ENCODE measurements around the gene SMIM23.

Gene SMIM23

DNA sequence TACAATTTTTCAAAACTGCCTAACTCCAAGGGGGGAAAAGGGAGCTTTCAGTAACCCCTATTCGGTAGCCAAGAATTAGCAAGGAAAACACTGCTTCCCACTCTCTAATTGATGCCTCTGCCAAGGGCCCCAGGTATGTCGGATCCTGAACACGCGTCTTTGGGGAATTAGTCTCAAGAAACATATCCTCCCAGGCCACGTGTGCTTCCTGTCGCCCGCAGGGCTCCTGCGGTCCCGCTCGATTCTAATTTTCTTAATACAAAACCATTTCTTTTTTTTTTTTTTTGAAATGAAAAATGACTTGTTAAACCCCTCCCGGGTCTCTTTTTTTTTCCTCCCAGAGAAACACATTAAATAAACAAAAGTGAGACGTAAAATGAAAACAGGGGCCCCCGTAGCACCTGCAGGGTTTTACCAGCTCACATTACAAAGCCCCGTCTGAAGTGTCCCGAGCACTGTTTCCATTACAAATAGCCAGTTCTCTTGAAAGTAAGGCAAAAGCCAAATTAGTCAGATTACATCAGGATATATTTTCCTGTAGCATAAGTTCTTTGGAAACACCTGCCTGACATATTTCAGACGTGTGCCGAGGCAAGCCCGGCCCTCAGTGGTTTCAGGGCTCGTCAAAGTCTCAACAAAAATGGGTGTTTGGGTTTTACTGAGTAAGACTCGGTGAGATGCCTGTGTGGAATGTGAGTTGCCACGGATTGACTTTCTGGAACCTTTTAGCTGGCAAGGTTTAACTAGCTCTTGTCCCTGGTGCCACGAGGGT is 21.5 kb downstream of the SMIM23 start:
- H3K4me3 ChIP-seq (replicated peaks; ENCODE audit: low read depth, low read length), result no peak overlapping the region
- no peak for TF ChIP-seq CTCF (IDR thresholded peaks at IDR 0.05; ENCODE audit: low read depth, low read length, missing control alignments)
- DNase-seq (ENCODE audit: extremely low read depth, low read depth), result no peak

DNA sequence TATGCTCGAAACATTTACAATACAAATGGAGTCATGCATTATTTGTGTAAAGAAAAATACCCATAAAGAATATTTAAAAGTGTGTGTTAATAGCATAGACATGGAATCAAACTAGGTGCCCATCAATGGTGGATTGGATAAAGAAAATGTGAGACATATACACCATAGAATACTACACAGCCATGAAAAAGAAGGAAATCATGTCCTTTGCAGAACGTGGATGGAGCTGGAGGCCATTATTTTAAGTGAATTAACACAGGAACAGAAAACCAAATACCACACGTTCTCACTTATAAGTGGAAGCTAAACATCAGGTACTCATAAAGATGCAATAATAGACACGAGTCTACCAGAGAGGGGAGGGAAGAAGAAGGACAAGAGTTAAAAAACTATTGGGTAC is 22.8 kb downstream of the SMIM23 start:
- DNase-seq (ENCODE audit: extremely low read depth, low read depth), result no peak
- no peak for TF ChIP-seq CTCF (IDR thresholded peaks at IDR 0.05; ENCODE audit: low read depth, low read length, missing control alignments)
- no peak overlapping the region for H3K4me3 ChIP-seq (replicated peaks; ENCODE audit: low read depth, low read length)

DNA sequence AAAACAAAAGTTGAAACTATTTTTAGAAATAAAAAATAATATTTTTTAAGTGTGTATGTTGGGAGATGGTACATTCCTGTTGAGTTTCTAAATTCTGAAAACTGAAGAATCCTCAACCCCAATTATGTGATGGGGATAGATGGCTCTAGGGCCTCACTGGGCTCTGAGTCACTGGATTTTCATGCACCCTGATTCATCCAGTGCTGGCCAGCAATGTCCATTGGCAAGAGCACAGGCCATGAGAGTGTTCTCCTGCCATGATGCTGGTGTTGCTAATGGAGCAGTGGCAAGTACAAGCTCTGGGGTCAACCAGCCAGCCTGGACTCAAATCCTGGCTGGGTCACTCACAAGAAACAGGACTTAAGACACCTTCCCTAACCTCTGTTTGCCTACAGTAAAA is 23.3 kb downstream of the SMIM23 start:
- no peak for DNase-seq (ENCODE audit: extremely low read depth, low read depth)
- no peak for TF ChIP-seq CTCF (IDR thresholded peaks at IDR 0.05; ENCODE audit: low read depth, low read length, missing control alignments)
- no peak overlapping the region for H3K4me3 ChIP-seq (replicated peaks; ENCODE audit: low read depth, low read length)

GRCh38 chr5:171810227-171810626 is 24.6 kb downstream of the SMIM23 start:
- no peak for TF ChIP-seq CTCF (IDR thresholded peaks at IDR 0.05; ENCODE audit: low read depth, low read length, missing control alignments)
- no peak overlapping the region for H3K4me3 ChIP-seq (replicated peaks; ENCODE audit: low read depth, low read length)
- no peak for DNase-seq (ENCODE audit: extremely low read depth, low read depth)

GRCh38 chr5:171813270-171813669 is 27.7 kb downstream of the SMIM23 start:
- TF ChIP-seq CTCF (IDR thresholded peaks at IDR 0.05; ENCODE audit: low read depth, low read length, missing control alignments), result no peak
- H3K4me3 ChIP-seq (replicated peaks; ENCODE audit: low read depth, low read length), result no peak overlapping the region
- no peak for DNase-seq (ENCODE audit: extremely low read depth, low read depth)

DNA sequence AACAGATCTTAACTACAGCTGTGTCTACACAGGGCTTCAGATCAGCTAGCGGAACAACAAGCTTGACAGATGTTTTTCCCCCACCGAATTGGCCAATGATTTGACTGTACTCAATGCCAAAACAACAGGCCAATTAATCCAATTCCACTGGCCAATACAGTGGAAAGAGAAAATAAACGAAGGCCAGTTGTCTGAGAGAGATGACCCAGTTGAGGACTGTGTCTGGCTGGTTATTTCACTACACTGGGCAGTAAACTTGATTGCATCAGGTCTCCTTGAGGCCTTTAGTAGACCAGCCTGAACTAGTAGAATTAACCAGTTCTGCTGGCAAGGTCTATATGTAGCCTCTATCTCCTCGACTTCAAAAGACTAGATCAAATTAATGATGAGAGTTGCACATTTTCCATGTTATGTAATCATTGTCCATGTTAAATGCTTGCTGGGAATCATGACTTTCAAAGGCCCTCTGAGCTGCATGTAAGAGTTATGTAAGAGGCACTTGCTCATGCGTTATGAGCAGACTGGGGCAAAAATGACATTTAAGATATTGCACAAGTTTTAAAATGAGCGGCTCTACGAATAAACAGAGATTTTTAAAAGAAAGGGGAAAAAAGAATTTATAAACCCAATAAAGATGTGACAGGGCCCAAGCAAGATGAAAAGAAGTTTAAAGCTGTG is 28.3 kb downstream of the SMIM23 start:
- H3K4me3 ChIP-seq (replicated peaks; ENCODE audit: low read depth, low read length), result no peak overlapping the region
- DNase-seq (ENCODE audit: extremely low read depth, low read depth), result no peak
- TF ChIP-seq CTCF (IDR thresholded peaks at IDR 0.05; ENCODE audit: low read depth, low read length, missing control alignments), result no peak
